ENCODE data around the gene CBR3. TPM values are rescaled to one million over a fixed set of nuclear protein-coding genes. Genes with fewer than 3 reads are reported as not detected.

The CBR3 gene
- total RNA-seq, 1 experiment from 2014 or later = 20.1 TPM

GRCh38 chr21:36175771-36176565 lies 41.1 kb downstream of the CBR3 start:
- intact Hi-C loops (cut with micrococcal nuclease; ENCODE audit: unreplicated experiment) = no loop called here
- Histone ChIP-seq H3K27ac (no peak overlapping the region), H3K4me2 (no peak overlapping the region), H3K27me3 (ENCODE audit: insufficient read depth, low read depth) (no peaks in the 10 kb centered on the region), H3K9me3 (ENCODE audit: insufficient read depth, low read depth) (no peaks in the 10 kb centered on the region), H3K4me3 (no peak overlapping the region), H3K79me2 (ENCODE audit: low read depth) (no peaks in the 10 kb centered on the region), H2AFZ (no peak overlapping the region), H4K20me1 (ENCODE audit: insufficient read depth) (no peaks in the 10 kb centered on the region), H3K36me3 (ENCODE audit: low read depth) (no peaks in the 10 kb centered on the region), H3F3A (ENCODE audit: insufficient read depth, low read depth) (no peaks in the 10 kb centered on the region), H3K9me2 (ENCODE audit: insufficient read depth) (no peaks in the 10 kb centered on the region), H3K4me1 (replicated peaks; ENCODE audit: insufficient read depth) (no peaks in the 10 kb centered on the region)
- DNase-seq = no peak
- ChIA-PET CTCF (no interaction called here), POLR2A (ENCODE audit: unreplicated experiment) (no interaction called here)
- TF ChIP-seq CTCF (conservative IDR thresholded peaks at IDR 0.05) (no peak), EZH2 (IDR thresholded peaks at IDR 0.05; ENCODE audit: low read depth) (no peak)
- no TSS peak for BruUV-seq (replicated peaks)

DNA sequence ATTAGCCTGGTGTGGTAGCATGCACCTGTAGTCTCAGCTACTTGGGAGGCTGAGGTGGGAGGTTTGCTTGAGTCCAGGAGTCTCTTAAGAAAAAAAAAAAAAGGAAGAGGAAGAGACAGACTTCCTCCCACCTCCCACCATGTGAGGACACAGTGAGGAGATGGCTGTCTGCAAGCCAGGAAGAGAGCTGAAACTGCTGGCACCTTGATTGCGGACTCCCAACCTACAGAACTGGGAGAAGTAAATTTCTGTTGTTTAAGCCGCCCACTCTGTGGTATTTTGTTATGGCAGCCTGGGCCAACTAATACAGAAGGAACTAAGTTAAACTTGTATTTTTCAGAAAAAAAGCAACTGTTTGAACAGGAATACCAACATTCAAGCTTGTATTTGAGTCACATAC lies 43.5 kb downstream of the CBR3 start:
- DNase-seq = no peak
- H3K79me2 ChIP-seq (ENCODE audit: low read depth) = no peaks in the 10 kb centered on the region
- H2AFZ ChIP-seq = no peak overlapping the region
- CTCF ChIA-PET = no interaction called here
- H3F3A ChIP-seq (ENCODE audit: insufficient read depth, low read depth) = no peaks in the 10 kb centered on the region
- H3K9me3 ChIP-seq (ENCODE audit: insufficient read depth, low read depth) = no peaks in the 10 kb centered on the region
- intact Hi-C loops (cut with micrococcal nuclease; ENCODE audit: unreplicated experiment) = no loop called here
- H3K9me2 ChIP-seq (ENCODE audit: insufficient read depth) = no peaks in the 10 kb centered on the region
- no peaks in the 10 kb centered on the region for H4K20me1 ChIP-seq (ENCODE audit: insufficient read depth)
- H3K27ac ChIP-seq = no peak overlapping the region
- POLR2A ChIA-PET (ENCODE audit: unreplicated experiment) = no interaction called here
- H3K36me3 ChIP-seq (ENCODE audit: low read depth) = no peaks in the 10 kb centered on the region
- H3K4me2 ChIP-seq = no peak overlapping the region
- H3K27me3 ChIP-seq (ENCODE audit: insufficient read depth, low read depth) = no peaks in the 10 kb centered on the region
- no peak for TF ChIP-seq EZH2 (IDR thresholded peaks at IDR 0.05; ENCODE audit: low read depth)
- no peak for TF ChIP-seq CTCF (conservative IDR thresholded peaks at IDR 0.05)
- no peak overlapping the region for H3K4me3 ChIP-seq
- no TSS peak for BruUV-seq (replicated peaks)
- H3K4me1 ChIP-seq (replicated peaks; ENCODE audit: insufficient read depth) = peaks cover 6% of the 10 kb centered on the region; the same call in 1 of the 2 replicates

GRCh38 chr21:36179145-36179544 lies 44.3 kb downstream of the CBR3 start:
- no peaks in the 10 kb centered on the region for H3K36me3 ChIP-seq (ENCODE audit: low read depth)
- H3K4me2 ChIP-seq = no peak overlapping the region
- no peaks in the 10 kb centered on the region for H3F3A ChIP-seq (ENCODE audit: insufficient read depth, low read depth)
- DNase-seq = no peak
- BruUV-seq (replicated peaks) = no TSS peak
- TF ChIP-seq CTCF (conservative IDR thresholded peaks at IDR 0.05) (no peak), EZH2 (IDR thresholded peaks at IDR 0.05; ENCODE audit: low read depth) (no peak)
- no peaks in the 10 kb centered on the region for H3K27me3 ChIP-seq (ENCODE audit: insufficient read depth, low read depth)
- H4K20me1 ChIP-seq (ENCODE audit: insufficient read depth) = no peaks in the 10 kb centered on the region
- CTCF ChIA-PET = no interaction called here
- H2AFZ ChIP-seq = no peak overlapping the region
- no peaks in the 10 kb centered on the region for H3K9me2 ChIP-seq (ENCODE audit: insufficient read depth)
- H3K4me1 ChIP-seq (replicated peaks; ENCODE audit: insufficient read depth) = peaks cover 8% of the 10 kb centered on the region; the same call in 1 of the 2 replicates
- H3K9me3 ChIP-seq (ENCODE audit: insufficient read depth, low read depth) = no peaks in the 10 kb centered on the region
- no peaks in the 10 kb centered on the region for H3K79me2 ChIP-seq (ENCODE audit: low read depth)
- intact Hi-C loops (cut with micrococcal nuclease; ENCODE audit: unreplicated experiment) = no loop called here
- no peak overlapping the region for H3K4me3 ChIP-seq
- POLR2A ChIA-PET (ENCODE audit: unreplicated experiment) = no interaction called here
- no peak overlapping the region for H3K27ac ChIP-seq

All from PC-9 (cell line).